ENCODE data around the gene CRKL. TPM values are rescaled to one million over a fixed set of nuclear protein-coding genes. Genes with fewer than 3 reads are reported as not detected.

The CRKL gene
- total RNA-seq, 1 donor from 2014 or later: 86.3 TPM

- H3K36me3 Mint-ChIP-seq (ENCODE audit: insufficient read depth): peaks cover 4% of the 10 kb centered on the region
- TF ChIP-seq CTCF (IDR thresholded peaks at IDR 0.05; ENCODE audit: unreplicated experiment): no peak
These were observed 41.9 kb upstream of the CRKL start for GRCh38 chr22:20875296-20875695.

GRCh38 chr22:20877715-20878114, 39.5 kb upstream of the CRKL start:
- H3K9me3 Mint-ChIP-seq (ENCODE audit: low read depth): no peaks in the 10 kb centered on the region
- no peaks in the 10 kb centered on the region for H3K27me3 Mint-ChIP-seq
- no peak overlapping the region for H3K27ac Mint-ChIP-seq
- no peak overlapping the region for H3K4me3 Mint-ChIP-seq (ENCODE audit: low read depth)
- peaks cover 11% of the 10 kb centered on the region for H3K36me3 Mint-ChIP-seq (ENCODE audit: insufficient read depth)
- no peak for DNase-seq (ENCODE audit: low spot score, unreplicated experiment)
- TF ChIP-seq CTCF (IDR thresholded peaks at IDR 0.05; ENCODE audit: unreplicated experiment): no peak
- no peaks in the 10 kb centered on the region for H3K4me1 Mint-ChIP-seq (ENCODE audit: low read depth)

More at GRCh38 chr22:20875296-20875695, 41.9 kb upstream of the CRKL start:
- Mint-ChIP-seq H3K27ac (no peak overlapping the region), H3K4me1 (ENCODE audit: low read depth) (no peaks in the 10 kb centered on the region), H3K9me3 (ENCODE audit: low read depth) (no peaks in the 10 kb centered on the region), H3K27me3 (no peaks in the 10 kb centered on the region), H3K4me3 (ENCODE audit: low read depth) (no peak overlapping the region)
- no peak for DNase-seq (ENCODE audit: low spot score, unreplicated experiment)

- TF ChIP-seq CTCF (IDR thresholded peaks at IDR 0.05; ENCODE audit: unreplicated experiment): no peak
- Mint-ChIP-seq H3K4me1 (ENCODE audit: low read depth) (peaks cover 6% of the 10 kb centered on the region), H3K9me3 (ENCODE audit: low read depth) (no peaks in the 10 kb centered on the region), H3K4me3 (ENCODE audit: low read depth) (no peak overlapping the region), H3K36me3 (ENCODE audit: insufficient read depth) (peaks cover 10% of the 10 kb centered on the region), H3K27me3 (no peaks in the 10 kb centered on the region), H3K27ac (no peak overlapping the region)
- DNase-seq (ENCODE audit: low spot score, unreplicated experiment): no peak
These were observed 36.0 kb upstream of the CRKL start for GRCh38 chr22:20881231-20881630.

- H3K36me3 Mint-ChIP-seq (ENCODE audit: insufficient read depth): peaks cover 11% of the 10 kb centered on the region
- DNase-seq (ENCODE audit: low spot score, unreplicated experiment): no peak
- no peaks in the 10 kb centered on the region for H3K9me3 Mint-ChIP-seq (ENCODE audit: low read depth)
- peaks cover 6% of the 10 kb centered on the region for H3K4me1 Mint-ChIP-seq (ENCODE audit: low read depth)
- no peak overlapping the region for H3K27ac Mint-ChIP-seq
- TF ChIP-seq CTCF (IDR thresholded peaks at IDR 0.05; ENCODE audit: unreplicated experiment): no peak
- no peaks in the 10 kb centered on the region for H3K27me3 Mint-ChIP-seq
- H3K4me3 Mint-ChIP-seq (ENCODE audit: low read depth): no peak overlapping the region
These were observed 35.1 kb upstream of the CRKL start for GRCh38 chr22:20881869-20882815.

- no peaks in the 10 kb centered on the region for H3K9me3 Mint-ChIP-seq (ENCODE audit: low read depth)
- no peak for DNase-seq (ENCODE audit: low spot score, unreplicated experiment)
- no peaks in the 10 kb centered on the region for H3K27me3 Mint-ChIP-seq
- no peak overlapping the region for H3K4me3 Mint-ChIP-seq (ENCODE audit: low read depth)
- TF ChIP-seq CTCF (IDR thresholded peaks at IDR 0.05; ENCODE audit: unreplicated experiment): no peak
- peaks cover 16% of the 10 kb centered on the region for H3K36me3 Mint-ChIP-seq (ENCODE audit: insufficient read depth)
- peaks cover 6% of the 10 kb centered on the region for H3K4me1 Mint-ChIP-seq (ENCODE audit: low read depth)
- H3K27ac Mint-ChIP-seq: no peak overlapping the region
These were observed 34.4 kb upstream of the CRKL start for GRCh38 chr22:20882855-20883254.

Data from progenitor cell of endocrine pancreas (in vitro differentiated cells).